NCI-H2196 treated with DMSO at 0.1 percent for 48 hours (cell line): ENCODE results near the gene SLC8A3.

ENCODE experiments used
- DNase-seq: peaks from one replicate; lab custom pipeline; 2025; ENCODE audit not compliant: unreplicated experiment; lab: John Stamatoyannopoulos, UW

Gene SLC8A3

DNA sequence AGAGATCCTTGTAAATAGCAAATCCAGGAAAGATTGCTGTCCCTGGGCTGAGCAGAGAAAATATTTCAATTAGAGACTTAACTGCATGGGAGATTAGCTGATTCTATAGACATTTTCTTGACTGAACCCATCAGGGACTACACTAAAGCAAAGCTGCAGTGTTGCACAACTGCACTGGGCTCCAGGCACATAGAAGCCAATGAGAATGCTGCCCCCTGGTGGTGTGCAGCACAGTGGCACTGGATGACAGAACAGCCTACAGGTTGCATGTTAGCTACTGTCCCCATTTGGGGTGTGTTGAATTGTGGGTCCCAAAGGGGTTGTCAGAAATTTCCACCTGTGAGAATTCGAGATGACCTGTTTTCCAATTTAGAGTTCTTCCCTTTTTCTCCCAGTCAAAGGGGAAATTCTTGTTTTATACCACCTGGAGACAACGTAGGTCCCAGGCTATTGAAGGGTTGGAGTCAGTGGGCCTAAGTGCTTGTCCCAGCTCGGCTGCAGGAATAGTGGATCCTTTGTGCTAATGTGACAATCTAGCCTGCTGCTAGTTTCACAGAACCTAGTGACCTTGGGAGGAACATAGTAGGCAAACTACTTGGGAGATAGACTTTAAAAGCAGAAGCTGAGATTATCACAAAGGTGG is 114.7 kb downstream of the SLC8A3 start:
- peak; percentile 56 for DNase-seq

DNA sequence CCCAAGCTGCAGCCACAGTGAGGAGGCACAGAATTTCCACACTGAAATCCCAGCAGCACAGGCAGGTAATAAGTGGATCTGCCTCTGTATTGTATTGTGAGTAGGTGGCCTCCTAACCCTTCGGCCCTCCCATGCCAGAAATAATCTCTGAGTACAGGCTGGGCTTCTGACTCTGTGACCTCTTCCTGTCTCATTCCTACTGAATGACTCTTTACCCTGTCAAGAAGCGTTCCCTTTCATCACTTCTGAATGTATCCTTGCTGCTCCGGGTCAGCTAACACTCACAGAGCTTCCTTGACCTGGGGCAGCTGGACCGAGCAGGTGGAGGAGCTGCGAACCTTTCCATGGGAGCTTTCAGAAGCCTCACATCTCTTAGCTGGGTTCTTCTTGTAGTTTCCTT is 119.6 kb downstream of the SLC8A3 start:
- DNase-seq = no peak

DNA sequence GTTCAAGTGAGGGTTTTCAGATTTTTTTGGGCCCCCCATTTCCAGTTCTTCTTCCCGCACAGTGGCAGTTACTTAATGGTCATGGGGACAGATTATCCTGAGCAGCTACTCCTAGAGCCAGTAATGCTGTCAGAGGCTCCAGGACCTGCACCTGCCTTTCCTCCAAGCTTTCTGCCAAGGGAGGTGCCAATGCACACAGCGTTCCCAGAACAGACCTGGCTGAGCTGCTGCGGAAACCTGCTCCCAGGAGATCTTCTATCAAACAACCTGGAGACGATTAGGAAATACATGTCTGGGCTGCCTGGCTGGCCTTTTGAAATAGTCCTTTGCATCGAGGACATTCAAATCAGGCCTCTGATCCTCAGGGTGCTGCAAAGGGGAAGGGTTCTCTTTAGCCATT is 120.9 kb downstream of the SLC8A3 start:
- peak; percentile 27 for DNase-seq

DNA sequence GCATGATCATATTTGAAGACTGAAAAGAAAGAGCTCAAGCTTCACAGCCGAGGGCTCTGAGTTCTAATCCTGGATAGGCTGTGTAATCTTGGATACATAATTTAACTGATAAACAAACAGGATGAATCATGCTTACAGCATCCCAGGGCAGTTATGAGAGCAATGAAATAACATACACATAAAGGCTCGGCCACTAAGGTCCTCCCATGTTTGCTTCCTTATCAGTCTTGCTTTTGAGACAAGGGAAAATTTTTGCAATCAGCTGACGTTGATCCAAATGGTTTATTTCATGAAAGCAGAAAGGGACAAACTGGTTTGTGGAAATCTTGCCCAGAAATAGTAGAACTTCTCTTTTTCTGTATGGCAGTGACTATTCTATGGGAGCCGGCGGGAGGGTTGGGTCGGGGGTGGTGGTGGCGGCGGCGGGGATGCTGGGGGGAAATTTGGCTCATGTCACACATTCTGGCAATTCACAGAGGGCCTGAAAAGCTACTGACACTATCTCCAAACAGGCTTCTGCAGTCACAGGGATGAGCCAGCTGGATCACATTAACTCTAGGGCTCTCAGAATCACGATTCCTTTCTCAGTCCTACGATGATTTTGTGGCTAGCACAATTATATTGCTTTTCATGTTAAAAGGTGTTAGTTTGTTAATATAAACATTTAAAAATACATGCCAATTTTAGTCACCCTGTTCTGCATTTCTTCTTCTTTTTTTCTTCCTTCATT is 124.5 kb downstream of the SLC8A3 start:
- DNase-seq = no peak

DNA sequence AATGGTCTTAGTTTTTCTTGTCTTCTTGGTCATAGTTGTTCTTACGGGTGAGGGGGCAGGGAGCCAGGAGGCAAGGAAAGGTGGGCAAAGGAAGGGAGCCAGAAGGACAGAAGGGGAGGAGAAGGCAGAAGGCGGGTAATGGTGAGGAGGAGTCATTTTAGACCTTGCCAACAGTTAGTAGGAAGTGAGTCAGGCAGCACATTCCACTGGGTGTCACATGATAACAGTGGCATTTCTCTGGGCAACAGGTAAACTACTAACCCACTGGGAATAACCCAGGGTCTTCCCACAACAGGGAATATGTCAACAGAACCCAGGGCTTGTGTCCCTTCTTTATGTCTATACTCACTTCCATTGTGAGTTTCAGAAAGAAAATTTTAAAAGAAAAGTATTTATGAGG is 127.6 kb downstream of the SLC8A3 start:
- no peak for DNase-seq

GRCh38 chr14:70059545-70059944 is 129.2 kb downstream of the SLC8A3 start:
- no peak for DNase-seq

DNA sequence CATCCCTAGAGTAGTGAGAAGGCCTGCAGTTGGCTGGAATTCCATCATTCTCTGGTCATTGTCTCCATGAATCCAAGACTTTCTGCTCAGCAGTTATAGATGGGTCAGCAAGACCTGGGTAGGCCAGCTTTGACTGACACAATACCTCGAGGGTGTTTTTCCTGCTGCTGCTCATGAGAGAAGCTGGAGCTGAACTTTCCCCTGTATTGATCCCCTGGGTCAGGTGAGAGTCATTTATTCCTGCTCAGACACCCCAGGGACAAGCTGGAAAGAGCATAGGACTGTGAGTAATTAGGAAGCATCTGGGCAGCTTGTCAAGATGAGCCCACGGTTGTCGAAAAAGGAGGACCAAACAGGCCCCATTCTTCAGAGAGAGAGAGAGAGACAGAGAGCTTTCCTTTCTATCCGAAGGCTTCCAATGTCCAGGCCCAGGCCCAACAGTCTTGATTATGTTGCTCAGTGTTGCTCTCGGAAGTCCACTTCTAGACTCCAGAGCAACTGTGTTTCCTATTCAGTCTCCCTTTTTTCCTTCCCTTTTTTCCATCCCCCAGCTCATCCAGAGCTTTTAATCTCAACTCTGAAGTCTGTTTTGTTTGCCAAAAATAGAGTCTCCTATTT is 131.1 kb downstream of the SLC8A3 start:
- DNase-seq = no peak

GRCh38 chr14:70052990-70053389 is 135.8 kb downstream of the SLC8A3 start:
- no peak for DNase-seq

GRCh38 chr14:70050136-70050535 is 138.6 kb downstream of the SLC8A3 start:
- no peak for DNase-seq

- DNase-seq = no peak
These were observed 139.1 kb downstream of the SLC8A3 start for GRCh38 chr14:70049605-70050004.

DNA sequence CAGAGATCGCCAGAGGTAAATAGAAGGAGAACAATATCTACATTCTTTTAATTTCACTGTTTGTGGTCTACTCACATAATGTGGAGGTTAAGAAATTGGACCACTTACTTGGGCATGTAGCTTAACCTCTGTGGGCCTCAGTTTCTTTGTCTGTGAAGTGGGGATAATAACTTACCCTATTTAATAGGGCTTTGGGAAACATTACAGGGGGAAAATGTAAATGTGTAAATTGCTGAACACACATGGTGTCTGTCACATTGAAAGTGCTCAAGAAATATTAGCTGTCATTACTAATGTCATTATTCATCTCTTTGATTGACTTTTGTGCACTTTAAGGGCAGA is 140.5 kb downstream of the SLC8A3 start:
- DNase-seq = no peak

DNA sequence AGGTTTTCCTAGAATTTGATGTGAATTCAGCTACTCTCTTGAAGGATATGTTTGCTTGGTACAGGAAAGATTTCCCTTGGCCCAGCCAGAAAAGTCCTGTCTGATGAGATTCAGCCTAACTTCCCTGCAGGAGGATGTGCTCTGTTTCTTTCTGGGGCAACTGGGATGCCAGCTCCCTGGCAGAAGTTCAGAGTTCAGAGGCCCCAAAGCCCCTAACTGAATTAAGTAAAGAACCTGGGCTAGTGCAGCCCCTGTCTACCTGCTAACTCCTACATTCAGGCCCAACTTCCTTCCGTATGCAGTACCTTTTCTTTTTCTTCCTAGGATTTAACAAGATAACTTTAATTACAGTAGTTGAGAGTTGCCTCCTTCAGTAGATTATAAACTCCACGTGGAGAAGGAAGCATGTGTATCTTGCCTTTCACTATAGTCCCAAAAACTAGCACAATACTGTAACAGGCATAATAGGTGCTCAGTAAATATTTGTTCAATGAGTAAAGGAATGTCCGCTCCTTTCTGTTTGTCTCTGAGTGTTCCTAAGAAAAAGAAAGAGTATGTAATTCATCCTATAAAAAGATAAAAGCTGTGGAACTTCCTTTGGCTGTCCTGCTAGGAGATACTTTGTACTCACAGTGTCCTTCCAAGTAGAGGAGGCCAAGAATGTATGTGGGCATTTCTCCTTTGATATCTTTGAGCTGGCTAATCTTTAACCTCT is 141.0 kb downstream of the SLC8A3 start:
- DNase-seq = no peak

DNA sequence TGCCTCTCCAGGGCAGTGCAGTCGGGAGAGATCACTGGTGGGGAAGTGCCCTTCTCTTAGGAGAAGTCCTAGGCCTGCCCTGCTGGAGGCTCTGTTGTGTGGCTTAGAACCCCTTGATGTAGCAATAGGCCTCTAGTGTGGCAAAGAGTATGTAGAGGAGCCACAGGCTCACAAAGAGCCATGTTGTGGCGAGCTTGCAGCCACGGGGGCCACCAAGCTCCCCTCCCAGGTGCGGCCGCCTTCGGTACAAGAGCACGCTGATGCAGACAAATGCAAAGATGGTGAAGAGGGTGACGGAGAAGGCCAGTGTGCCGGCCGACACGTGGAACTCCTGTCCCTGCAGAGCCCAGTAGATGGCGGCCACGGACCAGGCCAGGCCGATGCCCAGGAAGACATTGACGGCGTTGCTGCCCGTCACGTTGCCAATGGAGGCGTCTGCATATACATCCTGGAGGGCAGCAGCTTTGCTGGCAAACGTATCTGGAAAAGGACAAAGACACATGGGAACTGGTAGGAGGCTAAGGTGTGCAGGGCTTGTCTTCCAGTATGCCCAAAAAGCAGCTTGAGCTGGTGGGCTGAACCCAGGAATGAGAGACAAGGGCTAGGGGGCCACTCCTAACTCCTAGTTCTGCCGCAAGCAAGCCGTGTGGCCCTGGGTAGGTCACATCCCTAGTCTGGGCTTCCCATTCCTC is 142.8 kb downstream of the SLC8A3 start:
- no peak for DNase-seq

GRCh38 chr14:70045310-70045709 is 143.4 kb downstream of the SLC8A3 start:
- no peak for DNase-seq

- DNase-seq = no peak
These were observed 145.8 kb downstream of the SLC8A3 start for GRCh38 chr14:70043001-70043400.

GRCh38 chr14:70036665-70037064 is 152.1 kb downstream of the SLC8A3 start:
- DNase-seq = no peak

DNA sequence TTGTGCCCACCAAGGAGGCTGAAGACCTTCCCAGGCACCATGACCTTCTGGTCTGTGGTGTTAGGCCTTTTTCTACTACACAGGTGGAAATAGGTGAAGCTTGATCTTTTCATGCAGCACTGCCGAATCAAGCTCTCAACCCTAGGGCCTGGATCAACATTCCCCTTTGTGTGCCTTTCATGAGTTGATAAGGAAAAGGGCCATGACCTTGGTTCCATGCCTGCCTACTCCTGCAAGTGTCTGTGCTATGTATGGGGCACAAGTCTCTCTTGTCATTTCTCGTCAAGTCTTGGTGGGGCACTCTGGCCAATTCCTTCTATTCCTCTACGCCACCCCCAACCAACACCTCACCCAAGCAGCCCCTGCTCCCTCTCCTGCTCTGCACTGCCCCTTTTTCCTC is 154.5 kb downstream of the SLC8A3 start:
- no peak for DNase-seq

DNA sequence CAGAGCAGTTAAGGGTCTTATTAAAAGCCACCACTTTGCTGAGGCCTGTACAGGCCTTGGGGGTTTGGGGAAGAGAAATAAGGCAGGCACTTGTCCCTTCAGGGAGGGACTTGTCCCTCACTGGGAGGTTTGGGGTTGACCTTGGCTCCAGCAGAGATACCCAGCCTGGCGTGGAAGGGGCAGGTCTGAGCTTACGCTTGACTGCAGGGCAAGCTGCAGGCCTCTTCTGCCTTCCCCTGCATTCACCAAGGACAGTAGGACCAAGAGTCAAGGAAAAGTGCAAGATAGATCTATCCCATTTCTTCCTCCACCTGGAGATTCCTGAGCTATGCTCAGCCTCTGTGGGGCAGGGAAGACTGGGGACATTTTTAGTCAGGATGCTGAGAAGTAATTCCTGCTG is 155.2 kb downstream of the SLC8A3 start:
- no peak for DNase-seq

GRCh38 chr14:70033116-70033515 is 155.6 kb downstream of the SLC8A3 start:
- no peak for DNase-seq

DNA sequence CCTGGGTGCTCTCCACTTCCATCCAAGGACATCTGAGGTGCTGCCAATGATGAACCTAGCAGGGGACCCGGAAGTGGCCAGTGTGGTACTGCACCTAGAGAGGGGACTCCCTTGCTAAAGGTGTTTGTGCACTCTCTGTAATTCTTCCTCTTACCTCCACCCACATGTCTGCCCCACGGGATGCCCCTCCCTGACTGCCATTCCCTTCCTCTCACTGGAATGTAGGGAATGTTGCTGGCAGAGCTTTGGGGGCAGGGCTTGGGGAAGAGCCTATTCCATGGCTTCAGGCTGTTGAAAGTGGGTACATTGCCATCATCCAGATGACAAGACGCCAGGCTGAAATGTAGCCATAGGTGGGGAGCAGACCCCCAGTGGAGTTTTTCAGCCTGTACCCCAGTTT is 156.3 kb downstream of the SLC8A3 start:
- DNase-seq = no peak

- no peak for DNase-seq
These were observed 156.7 kb downstream of the SLC8A3 start for GRCh38 chr14:70032016-70032415.
